B cell (primary cell): ENCODE measurements around the gene MLLT10. TPM values are rescaled to one million over a fixed set of nuclear protein-coding genes. Genes with fewer than 3 reads are reported as not detected.

ENCODE experiments used
- ATAC-seq: fragments of 200-7000 bp; cut with Tn5 transposase; one replicate; pipeline ENCODE4 v1.10.0; 2021; ENCODE audit warnings: low read depth, mild to moderate bottlenecking, moderate number of reproducible peaks, moderate library complexity
- CTCF ChIA-PET: fragments of 350-600 bp; sonication (Branson Sonifier 250); formaldehyde crosslinking; loops from one replicate; lab custom pipeline; 2021; ENCODE audit warnings: antibody characterized with exemption, inconsistent platforms; lab: Charles Lee
- POLR2A ChIA-PET: fragments of 350-600 bp; sonication (Branson Sonifier 250); formaldehyde crosslinking; loops from one replicate; lab custom pipeline; 2021; ENCODE audit warnings: antibody characterized with exemption; lab: Charles Lee
- DNase-seq: peaks from one replicate; pipeline ENCODE4 v3.0.0; 2013
- H2AFZ ChIP-seq: 2 replicates; pipeline ENCODE4 v1.6.1; 2012; ENCODE audit warnings: mild to moderate bottlenecking, low read depth, low read length; ENCODE audit not compliant: insufficient read depth, poor library complexity, severe bottlenecking
- H3K27ac ChIP-seq, 2 donors: 1 replicate in 1 of 2; 2 replicates in 1 of 2; pipeline ENCODE4 v1.5.1; 2012 to 2013; ENCODE audit warnings: low read length in 2 of 2, mild to moderate bottlenecking in 2 of 2, moderate library complexity in 1 of 2
- H3K27me3 ChIP-seq, 4 experiments: fragments of 200-600 bp in 1 of 4; sonication (generic) in 1 of 4; replicated peaks in 1 of 4; 1 replicate in 2 of 4; 2 replicates in 2 of 4; pipeline versions ENCODE4 v1.6.1 to v1.7.0; 2013 to 2016; ENCODE audit warnings: low read length in 3 of 4, mild to moderate bottlenecking in 2 of 4, mixed read lengths in 1 of 4, moderate library complexity in 1 of 4; ENCODE audit not compliant: insufficient read depth in 4 of 4, control insufficient read depth in 3 of 4; ENCODE audit errors: control extremely low read depth in 1 of 4
- H3K36me3 ChIP-seq, 2 experiments: replicated peaks in 1 of 2; 1 replicate in 1 of 2; 2 replicates in 1 of 2; pipeline versions ENCODE4 v1.6.1 to v1.7.1; 2013; ENCODE audit warnings: low read length in 1 of 2; ENCODE audit not compliant: insufficient read depth in 2 of 2, control insufficient read depth in 1 of 2; ENCODE audit errors: control extremely low read depth in 1 of 2, extremely low read depth in 1 of 2
- H3K4me1 ChIP-seq, 2 donors: fragments of 200-600 bp in 1 of 2; sonication (generic) in 1 of 2; 1 replicate in 1 of 2; 2 replicates in 1 of 2; pipeline versions ENCODE4 v1.5.1 to v1.6.1; 2013 to 2017; ENCODE audit warnings: low read length in 2 of 2; ENCODE audit not compliant: control insufficient read depth in 2 of 2, insufficient read depth in 2 of 2
- H3K4me2 ChIP-seq: replicated peaks from 2 replicates; pipeline ENCODE3; 2012; ENCODE audit warnings: mild to moderate bottlenecking, low read depth, low read length; ENCODE audit not compliant: poor library complexity, severe bottlenecking
- H3K4me3 ChIP-seq, 5 experiments: fragments of 200-600 bp in 1 of 5; sonication (generic) in 1 of 5; 1 replicate in 3 of 5; 2 replicates in 2 of 5; pipeline versions ENCODE4 v1.5.1 to v1.7.0; 2011 to 2016; ENCODE audit warnings: low read length in 4 of 5, mild to moderate bottlenecking in 4 of 5, low read depth in 2 of 5, control low read depth in 1 of 5, moderate library complexity in 1 of 5; ENCODE audit not compliant: insufficient read depth in 1 of 5; ENCODE audit errors: control extremely low read depth in 1 of 5, extremely low read depth in 1 of 5
- H3K79me2 ChIP-seq: fragments of 200-600 bp; sonication (generic); one replicate; pipeline ENCODE4 v1.6.0; 2016; ENCODE audit warnings: low read length; ENCODE audit not compliant: control insufficient read depth, insufficient read depth
- H3K9ac ChIP-seq: fragments of 200-600 bp; sonication (generic); 2 replicates; pipeline ENCODE4 v1.6.1; 2017; ENCODE audit warnings: mild to moderate bottlenecking, low read length, moderate library complexity
- H3K9me3 ChIP-seq, 3 donors: one replicate each; pipeline versions ENCODE4 v1.6.1 to v1.7.1; 2013; ENCODE audit warnings: low read length in 2 of 3; ENCODE audit not compliant: control insufficient read depth in 2 of 3, insufficient read depth in 1 of 3; ENCODE audit errors: control extremely low read depth in 1 of 3
- H4K20me1 ChIP-seq: 2 replicates; pipeline ENCODE4 v1.6.0; 2012; ENCODE audit warnings: mild to moderate bottlenecking, low read length; ENCODE audit not compliant: insufficient read depth, control insufficient read depth, poor library complexity, severe bottlenecking
- H3K27ac Mint-ChIP-seq: one replicate; pipeline ENCODE4 v1.8.0; 2021; ENCODE audit warnings: mixed read lengths
- H3K27me3 Mint-ChIP-seq: one replicate; pipeline ENCODE4 v1.8.0; 2021; ENCODE audit warnings: mixed read lengths
- H3K4me1 Mint-ChIP-seq: one replicate; pipeline ENCODE4 v1.8.0; 2021; ENCODE audit warnings: mixed read lengths
- H3K4me3 Mint-ChIP-seq: one replicate; pipeline ENCODE4 v1.8.0; 2021; ENCODE audit warnings: mixed read lengths
- H3K9me3 Mint-ChIP-seq: one replicate; pipeline ENCODE4 v1.8.0; 2022; ENCODE audit warnings: mixed read lengths; ENCODE audit not compliant: insufficient read depth
- CTCF ChIP-seq: fragments of 200-600 bp; IDR thresholded peaks from one replicate; pipeline ENCODE4 v1.8.0; 2022; ENCODE audit warnings: antibody characterized with exemption, mild to moderate bottlenecking
- EZH2 ChIP-seq: IDR thresholded peaks from 2 replicates; pipeline ENCODE4 v1.6.1; 2012; ENCODE audit warnings: borderline replicate concordance, low read depth, mild to moderate bottlenecking, moderate library complexity, low read length; ENCODE audit not compliant: insufficient read depth, poor library complexity, severe bottlenecking
- WGBS: methylation state at CpG from one replicate; pipeline ENCODE4 v1.1.5; 2013; ENCODE audit warnings: missing lambda C conversion rate; ENCODE audit not compliant: insufficient coverage; 5-methylcytosine and 5-hydroxymethylcytosine counted together
- intact Hi-C: fragments of 100-400 bp; cut with micrococcal nuclease; formaldehyde crosslinking; loops from one replicate; pipeline ENCODE4 v1.10.0; 2022
- polyA plus RNA-seq: library from polyadenylated mRNA; depleted of rRNA; stranded (reverse); fragments of >200 nt; gene quantifications from 2 replicates; pipeline ENCODE4 v1.2.3, GENCODE V29; 2012
- total RNA-seq, 2 donors: library from RNA; stranded (reverse); fragments of 120-200 nt in 1 of 2; gene quantifications; 1 replicate in 1 of 2; 2 replicates in 1 of 2; pipeline versions ENCODE4 v1.2.3 to v1.2.4, GENCODE V29; 2013 to 2022

MLLT10 gene
- total and polyA plus RNA-seq, 2 donors (not counting 1 experiment from before 2014, with no cell fraction given), result 21.7 to 70.5 TPM

GRCh38 chr10:21508706-21509331 lies 25.2 kb upstream of the MLLT10 start:
- ChIA-PET POLR2A (no interaction called here), CTCF (no interaction called here)
- H3K9ac ChIP-seq, result no peak overlapping the region
- peaks cover 0 to 60% (median 35%) of the 10 kb centered on the region in 4 experiments for H3K27me3 ChIP-seq
- H3K27ac ChIP-seq, result no peak overlapping the region
- H3K4me1 Mint-ChIP-seq, result no peaks in the 10 kb centered on the region
- H4K20me1 ChIP-seq, result no peaks in the 10 kb centered on the region
- no peak overlapping the region for H3K4me3 Mint-ChIP-seq
- H3K9me3 ChIP-seq, result peaks cover 0 to 15% (median 0%) of the 10 kb centered on the region in 3 donors
- ATAC-seq, result no peak
- H3K36me3 ChIP-seq, result no peaks in the 10 kb centered on the region
- no peak overlapping the region for H3K4me3 ChIP-seq
- 97% methylated on average over 42 of the region's 43 CpGs for WGBS
- intact Hi-C loops, result no loop called here
- H3K27ac Mint-ChIP-seq, result no peak overlapping the region
- H2AFZ ChIP-seq, result no peak overlapping the region
- TF ChIP-seq EZH2 (no peak), CTCF (no peak)
- DNase-seq, result no peak
- no peaks in the 10 kb centered on the region for H3K9me3 Mint-ChIP-seq
- no peak overlapping the region for H3K4me2 ChIP-seq
- H3K79me2 ChIP-seq, result no peaks in the 10 kb centered on the region
- H3K4me1 ChIP-seq, result peaks cover 8% of the 10 kb centered on the region in 2 donors
- H3K27me3 Mint-ChIP-seq, result peaks cover 59% of the 10 kb centered on the region
